Measurements from ENCODE around the gene SVIP. TPM values are rescaled to one million over a fixed set of nuclear protein-coding genes. Genes with fewer than 3 reads are reported as not detected.

Gene SVIP
- polyA plus RNA-seq: 22.0 and 24.8 TPM in 2 replicates
- 18.0 and 22.9 TPM in 2 replicates for polyA minus RNA-seq

GRCh38 chr11:22829231-22830081 lies at the start of gene SVIP:
Gene SVIP, minus strand, starts transcription at chr11:22829801. Its CDS starts 53 bp downstream, at chr11:22829748.
- Histone ChIP-seq H3K4me3 (ENCODE audit: low read length) (peak within 1 kb of the TSS; percentile 82), H3K9me2 (ENCODE audit: insufficient read depth, low read length) (no peaks in the 10 kb centered on the region), H3K36me3 (ENCODE audit: insufficient read depth, low read length) (peaks cover 4% of the 10 kb centered on the region), H3K27ac (ENCODE audit: low read length) (peak within 1 kb of the TSS; percentile 11), H3K9me3 (ENCODE audit: low read length) (no peaks in the 10 kb centered on the region), H3K27me3 (ENCODE audit: insufficient read depth, low read depth, low read length) (no peaks in the 10 kb centered on the region), H3K4me2 (ENCODE audit: low read length) (peak within 1 kb of the TSS; percentile 10), H4K20me1 (ENCODE audit: insufficient read depth) (no peaks in the 10 kb centered on the region), H3F3A (ENCODE audit: insufficient read depth, low read length, poor library complexity, severe bottlenecking) (no peaks in the 10 kb centered on the region), H3K79me2 (replicated peaks; ENCODE audit: insufficient read depth, low read length) (peaks cover 6% of the 10 kb centered on the region), H2AFZ (ENCODE audit: low read depth, low read length) (peak within 1 kb of the TSS; percentile 43), H3K9ac (ENCODE audit: low read length) (peak within 1 kb of the TSS; percentile 59)
- TF ChIP-seq REST (IDR thresholded peaks at IDR 0.05; ENCODE audit: borderline replicate concordance) (no peak), CTCF (IDR thresholded peaks at IDR 0.05; ENCODE audit: poor library complexity, severe bottlenecking) (peak; percentile 73), SMC3 (conservative IDR thresholded peaks at IDR 0.05; ENCODE audit: poor library complexity) (peak; percentile 38), RAD21 (conservative IDR thresholded peaks at IDR 0.05) (peak; percentile 13), POLR2AphosphoS5 (IDR thresholded peaks at IDR 0.05) (peak; percentile 9), TAF1 (IDR thresholded peaks at IDR 0.05; ENCODE audit: low read depth) (no peak), MXI1 (conservative IDR thresholded peaks at IDR 0.05; ENCODE audit: poor library complexity, severe bottlenecking) (peak; percentile 52), EZH2 (IDR thresholded peaks at IDR 0.05; ENCODE audit: borderline replicate concordance, insufficient read depth, low read length, poor library complexity, severe bottlenecking) (no peak), EP300 (conservative IDR thresholded peaks at IDR 0.05; ENCODE audit: poor library complexity, severe bottlenecking) (no peak)

GRCh38 chr11:22878604-22879003 lies 49.0 kb upstream of the SVIP start:
- Histone ChIP-seq H3K27me3 (ENCODE audit: insufficient read depth, low read depth, low read length) (no peaks in the 10 kb centered on the region), H3K9me3 (ENCODE audit: low read length) (no peaks in the 10 kb centered on the region), H3K9me2 (ENCODE audit: insufficient read depth, low read length) (no peaks in the 10 kb centered on the region), H3F3A (ENCODE audit: insufficient read depth, low read length, poor library complexity, severe bottlenecking) (no peaks in the 10 kb centered on the region), H4K20me1 (ENCODE audit: insufficient read depth) (no peaks in the 10 kb centered on the region), H3K27ac (ENCODE audit: low read length) (no peak overlapping the region), H3K36me3 (ENCODE audit: insufficient read depth, low read length) (no peaks in the 10 kb centered on the region), H3K4me3 (ENCODE audit: low read length) (no peak overlapping the region), H3K9ac (ENCODE audit: low read length) (no peak overlapping the region), H2AFZ (ENCODE audit: low read depth, low read length) (no peak overlapping the region), H3K4me2 (ENCODE audit: low read length) (no peak overlapping the region), H3K79me2 (replicated peaks; ENCODE audit: insufficient read depth, low read length) (no peaks in the 10 kb centered on the region)
- TF ChIP-seq SMC3 (conservative IDR thresholded peaks at IDR 0.05; ENCODE audit: poor library complexity): no peak
- TF ChIP-seq POLR2AphosphoS5 (IDR thresholded peaks at IDR 0.05): no peak
- no peak for TF ChIP-seq EP300 (conservative IDR thresholded peaks at IDR 0.05; ENCODE audit: poor library complexity, severe bottlenecking)
- TF ChIP-seq REST (IDR thresholded peaks at IDR 0.05; ENCODE audit: borderline replicate concordance): no peak
- no peak for TF ChIP-seq MXI1 (conservative IDR thresholded peaks at IDR 0.05; ENCODE audit: poor library complexity, severe bottlenecking)
- no peak for TF ChIP-seq CTCF (IDR thresholded peaks at IDR 0.05; ENCODE audit: poor library complexity, severe bottlenecking)

Data from neural cell (in vitro differentiated cells).